GM13976 (cell line): ENCODE results near the gene ITGA1.

Source experiments
- DNase-seq: peaks from one replicate; pipeline ENCODE4 v3.0.0; 2012; ENCODE audit warnings: low spot score
- CTCF ChIP-seq: IDR thresholded peaks from 2 replicates; pipeline ENCODE4 v1.5.1; 2012; ENCODE audit warnings: borderline replicate concordance, mild to moderate bottlenecking; ENCODE audit not compliant: insufficient read depth; ENCODE audit errors: extremely low read depth, missing control alignments, control extremely low read depth
- in situ Hi-C: fragments of 300-500 bp; cut with MboI; formaldehyde crosslinking; loops from one replicate; pipeline ENCODE4 v1.12.0; 2022; ENCODE audit warnings: low sequenced_read_pairs, mixed read lengths, inconsistent platforms; ENCODE audit not compliant: unreplicated experiment

The ITGA1 gene

GRCh38 chr5:52853650-52854049 is 65.9 kb downstream of the ITGA1 start:
- in situ Hi-C loops = no loop called here
- no peak for TF ChIP-seq CTCF
- no peak for DNase-seq

GRCh38 chr5:52854301-52854700 is 66.6 kb downstream of the ITGA1 start:
- no peak for DNase-seq
- TF ChIP-seq CTCF = no peak
- in situ Hi-C loops = no loop called here

- in situ Hi-C loops = no loop called here
- TF ChIP-seq CTCF = no peak
- DNase-seq = no peak
Observed at GRCh38 chr5:52854949-52855348, 67.2 kb downstream of the ITGA1 start.

GRCh38 chr5:52856564-52856963 is 68.8 kb downstream of the ITGA1 start:
- DNase-seq = no peak
- in situ Hi-C loops = no loop called here
- no peak for TF ChIP-seq CTCF

GRCh38 chr5:52859628-52860027 is 71.9 kb downstream of the ITGA1 start:
- TF ChIP-seq CTCF = no peak
- no peak for DNase-seq
- in situ Hi-C loops = no loop called here

- DNase-seq = no peak
- TF ChIP-seq CTCF = no peak
- in situ Hi-C loops = no loop called here
Observed at GRCh38 chr5:52861368-52861767, 73.7 kb downstream of the ITGA1 start.
